HCT116 (cell line): ENCODE data around the gene ZC3H8. TPM values are rescaled to one million over a fixed set of nuclear protein-coding genes. Genes with fewer than 3 reads are reported as not detected.

Source experiments
- ATAC-seq: fragments of 200-7000 bp; cut with Tn5 transposase; 2 replicates; pipeline ENCODE4 v1.9.1; 2020; ENCODE audit warnings: mild to moderate bottlenecking, moderate library complexity
- BruUV-seq: library from RNA; stranded (reverse); fragments of 400-500 nt; replicated peaks from 2 replicates; lab custom pipeline; 2021; lab: Mats Ljungman, UMichigan
- CTCF ChIA-PET: fragments of 300-600 bp; sonication (Branson Sonifier 250); formaldehyde crosslinking; loops from one replicate; lab custom pipeline; 2021; ENCODE audit warnings: antibody characterized with exemption; lab: Charles Lee
- POLR2A ChIA-PET: fragments of 300-600, 350-600 bp; sonication (Branson Sonifier 250); formaldehyde crosslinking; loops from one replicate; lab custom pipeline; 2021; ENCODE audit warnings: antibody characterized with exemption; lab: Charles Lee
- RAD21 ChIA-PET, 2 experiments: fragments of 300-600 bp; sonication (Branson Sonifier 250); formaldehyde crosslinking; loops; one replicate each; lab custom pipeline; 2023; ENCODE audit warnings: low total read pairs in 2 of 2; ENCODE audit not compliant: uncharacterized antibody in 2 of 2, unreplicated experiment in 2 of 2, low non-redundant PET in 1 of 2; lab: Charles Lee
- DNase-seq: peaks from one replicate; pipeline ENCODE4 v3.0.0-alpha.2; 2010; ENCODE audit warnings: low read depth, low spot score
- H2AFZ ChIP-seq: fragments of 200-600 bp; shearing (Covaris generic), sonication (generic); 2 replicates; pipeline ENCODE4 v1.6.1; 2017; ENCODE audit warnings: low read depth, mixed run types, mixed read lengths, antibody characterized with exemption, low read length; ENCODE audit not compliant: poor library complexity, severe bottlenecking
- H3K27ac ChIP-seq: 2 replicates; pipeline ENCODE4 v1.5.1; 2012; ENCODE audit warnings: low read depth, low read length
- H3K27me3 ChIP-seq: fragments of 200-600 bp; sonication (generic); 2 replicates; pipeline ENCODE4 v1.6.1; 2016; ENCODE audit warnings: mixed run types, low read length, mixed read lengths; ENCODE audit not compliant: insufficient read depth
- H3K36me3 ChIP-seq, 2 experiments: fragments of 200-500 bp in 1 of 2; fragments of 200-600 bp in 1 of 2; sonication (Bioruptor generic) in 1 of 2; sonication (generic) in 1 of 2; 2 replicates each; pipeline versions ENCODE4 v1.5.1 to v1.6.1; 2014 to 2016; ENCODE audit warnings: low read length in 2 of 2, inconsistent platforms in 1 of 2, mixed read lengths in 1 of 2, mixed run types in 1 of 2; ENCODE audit not compliant: insufficient read depth in 2 of 2, control insufficient read depth in 1 of 2
- H3K4me1 ChIP-seq, 2 experiments: fragments of 200-600 bp in 1 of 2; sonication (generic) in 1 of 2; 2 replicates each; pipeline versions ENCODE4 v1.5.1 to v1.6.1; 2012 to 2017; ENCODE audit warnings: low read length in 2 of 2, inconsistent platforms in 1 of 2, mild to moderate bottlenecking in 1 of 2, mixed read lengths in 1 of 2, mixed run types in 1 of 2, moderate library complexity in 1 of 2; ENCODE audit not compliant: insufficient read depth in 2 of 2, control insufficient read depth in 1 of 2
- H3K4me2 ChIP-seq: fragments of 200-600 bp; sonication (generic); 2 replicates; pipeline ENCODE4 v1.6.1; 2017; ENCODE audit warnings: mixed run types, low read length, mixed read lengths
- H3K4me3 ChIP-seq, 2 experiments: fragments of 200-600 bp in 1 of 2; sonication (generic) in 1 of 2; replicated peaks in 1 of 2; 2 replicates each; pipeline ENCODE4 v1.5.1; 2011 to 2016; ENCODE audit warnings: low read length in 2 of 2, control low read depth in 1 of 2, low read depth in 1 of 2, mild to moderate bottlenecking in 1 of 2, mixed read lengths in 1 of 2, mixed run types in 1 of 2
- H3K79me2 ChIP-seq: fragments of 200-600 bp; sonication (generic); 2 replicates; pipeline ENCODE4 v1.6.1; 2017; ENCODE audit warnings: mild to moderate bottlenecking, mixed run types, low read length, moderate library complexity, mixed read lengths; ENCODE audit not compliant: insufficient read depth
- H3K9ac ChIP-seq: fragments of 200-600 bp; sonication (generic); 2 replicates; pipeline ENCODE4 v1.6.1; 2016; ENCODE audit warnings: low read length, mixed read lengths
- H3K9me2 ChIP-seq: fragments of 200-600 bp; sonication (generic), shearing (Covaris generic); 2 replicates; pipeline ENCODE4 v1.6.1; 2017; ENCODE audit warnings: mixed run types, mild to moderate bottlenecking, moderate library complexity; ENCODE audit not compliant: insufficient read depth
- H3K9me3 ChIP-seq, 2 experiments: fragments of 200-500 bp in 1 of 2; fragments of 200-600 bp in 1 of 2; sonication (Bioruptor generic) in 1 of 2; sonication (generic) in 1 of 2; 2 replicates each; pipeline ENCODE4 v1.6.1; 2014 to 2017; ENCODE audit warnings: low read length in 2 of 2, mixed read lengths in 2 of 2, inconsistent platforms in 1 of 2, low read depth in 1 of 2, mild to moderate bottlenecking in 1 of 2, mixed run types in 1 of 2, moderate library complexity in 1 of 2; ENCODE audit not compliant: control insufficient read depth in 1 of 2, insufficient read depth in 1 of 2
- H4K20me1 ChIP-seq: fragments of 200-600 bp; sonication (generic), shearing (Covaris generic); 2 replicates; pipeline ENCODE4 v1.6.1; 2017; ENCODE audit warnings: mixed run types, mild to moderate bottlenecking, moderate library complexity; ENCODE audit not compliant: insufficient read depth
- CBX3 ChIP-seq: IDR thresholded peaks from 2 replicates; pipeline ENCODE4 v1.6.1; 2012; ENCODE audit warnings: low read depth
- CEBPB ChIP-seq: IDR thresholded peaks from 2 replicates; pipeline ENCODE4 v1.6.1; 2012; ENCODE audit warnings: low read depth
- EGR1 ChIP-seq: IDR thresholded peaks from 2 replicates; pipeline ENCODE4 v1.6.1; 2012; ENCODE audit warnings: low read depth
- ELF1 ChIP-seq: IDR thresholded peaks from 2 replicates; pipeline ENCODE4 v1.6.1; 2012; ENCODE audit warnings: low read depth, borderline replicate concordance
- EZH2 ChIP-seq: fragments of 200-600 bp; sonication (generic); IDR thresholded peaks from 2 replicates; pipeline ENCODE4 v1.6.1; 2017; ENCODE audit warnings: antibody characterized with exemption, mixed run types
- EZH2phosphoT487 ChIP-seq: fragments of 200-600 bp; IDR thresholded peaks from 2 replicates; pipeline ENCODE4 v1.6.1; 2018; ENCODE audit warnings: antibody characterized with exemption, borderline replicate concordance
- POLR2AphosphoS5 ChIP-seq: IDR thresholded peaks from 2 replicates; pipeline ENCODE4 v1.6.1; 2011; ENCODE audit warnings: mild to moderate bottlenecking, low read depth, low read length, moderate library complexity
- SIN3A ChIP-seq: IDR thresholded peaks from 2 replicates; pipeline ENCODE4 v1.6.1; 2012; ENCODE audit warnings: low read depth
- SP1 ChIP-seq: IDR thresholded peaks from 2 replicates; pipeline ENCODE4 v1.6.1; 2012; ENCODE audit warnings: low read depth
- TCF7L2 ChIP-seq: IDR thresholded peaks from 2 replicates; pipeline ENCODE4 v1.7.0; 2011; ENCODE audit warnings: borderline replicate concordance, inconsistent platforms; ENCODE audit not compliant: insufficient read depth, insufficient read length; ENCODE audit errors: extremely low read depth
- YY1 ChIP-seq: IDR thresholded peaks from 2 replicates; pipeline ENCODE4 v1.6.1; 2011; ENCODE audit warnings: low read length, low read depth, moderate library complexity, mild to moderate bottlenecking; ENCODE audit not compliant: insufficient replicate concordance; ENCODE audit errors: extremely low read depth
- ZFX ChIP-seq: fragments of 450-650 bp; IDR thresholded peaks from 2 replicates; pipeline ENCODE4 v1.6.1; 2017
- intact Hi-C: fragments of 100-400 bp; cut with micrococcal nuclease; formaldehyde crosslinking; loops from 2 replicates; pipeline ENCODE4 v1.10.0; 2022
- total RNA-seq: library from RNA; stranded (reverse); gene quantifications from one replicate; pipeline ENCODE4 v1.2.1, GENCODE V29; 2021; ENCODE audit not compliant: unreplicated experiment
- TF ChIP-seq, protein P1 (sequence below): IDR thresholded peaks from 2 replicates; pipeline ENCODE4 v1.6.1; 2011; ENCODE audit warnings: mild to moderate bottlenecking, low read length, moderate library complexity; ENCODE audit not compliant: insufficient replicate concordance; ENCODE audit errors: extremely low read depth
- TF ChIP-seq, protein P2 (sequence below): IDR thresholded peaks from 2 replicates; pipeline ENCODE4 v1.6.1; 2012

Gene ZC3H8
- total RNA-seq, 1 experiment from 2014 or later = 13.4 TPM

DNA sequence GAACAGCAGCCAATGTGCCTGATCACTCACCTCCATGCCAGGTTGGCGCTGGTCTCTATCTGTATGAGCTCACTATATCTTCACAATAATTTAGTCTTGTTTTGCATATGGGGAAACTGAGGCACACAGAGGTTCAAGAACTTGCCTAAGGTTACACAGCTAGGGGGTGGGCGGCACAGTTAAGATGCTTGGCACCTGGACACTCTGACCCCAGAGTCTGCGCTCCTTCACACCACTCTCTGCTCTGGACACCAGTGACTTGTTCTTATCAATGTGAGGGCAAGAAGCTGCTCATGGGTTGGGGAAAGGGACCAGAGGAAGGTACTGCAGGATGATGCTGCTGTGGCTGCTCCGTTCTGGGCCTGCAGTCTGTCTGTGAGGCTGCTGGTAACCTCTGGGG lies 89.5 kb downstream of the ZC3H8 start:
- POLR2A ChIA-PET = no interaction called here
- TF ChIP-seq EZH2 (no peak), EZH2phosphoT487 (no peak), EGR1 (no peak), TCF7L2 (no peak), CBX3 (no peak), ELF1 (no peak), YY1 (no peak), ZFX (no peak), CEBPB (no peak), SP1 (no peak), POLR2AphosphoS5 (no peak), SIN3A (no peak)
- TF ChIP-seq, protein P1, sequence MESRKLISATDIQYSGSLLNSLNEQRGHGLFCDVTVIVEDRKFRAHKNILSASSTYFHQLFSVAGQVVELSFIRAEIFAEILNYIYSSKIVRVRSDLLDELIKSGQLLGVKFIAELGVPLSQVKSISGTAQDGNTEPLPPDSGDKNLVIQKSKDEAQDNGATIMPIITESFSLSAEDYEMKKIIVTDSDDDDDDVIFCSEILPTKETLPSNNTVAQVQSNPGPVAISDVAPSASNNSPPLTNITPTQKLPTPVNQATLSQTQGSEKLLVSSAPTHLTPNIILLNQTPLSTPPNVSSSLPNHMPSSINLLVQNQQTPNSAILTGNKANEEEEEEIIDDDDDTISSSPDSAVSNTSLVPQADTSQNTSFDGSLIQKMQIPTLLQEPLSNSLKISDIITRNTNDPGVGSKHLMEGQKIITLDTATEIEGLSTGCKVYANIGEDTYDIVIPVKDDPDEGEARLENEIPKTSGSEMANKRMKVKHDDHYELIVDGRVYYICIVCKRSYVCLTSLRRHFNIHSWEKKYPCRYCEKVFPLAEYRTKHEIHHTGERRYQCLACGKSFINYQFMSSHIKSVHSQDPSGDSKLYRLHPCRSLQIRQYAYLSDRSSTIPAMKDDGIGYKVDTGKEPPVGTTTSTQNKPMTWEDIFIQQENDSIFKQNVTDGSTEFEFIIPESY = no peak
- TF ChIP-seq, protein P2, sequence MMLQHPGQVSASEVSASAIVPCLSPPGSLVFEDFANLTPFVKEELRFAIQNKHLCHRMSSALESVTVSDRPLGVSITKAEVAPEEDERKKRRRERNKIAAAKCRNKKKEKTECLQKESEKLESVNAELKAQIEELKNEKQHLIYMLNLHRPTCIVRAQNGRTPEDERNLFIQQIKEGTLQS = no peak
- Histone ChIP-seq H3K9ac (no peak overlapping the region), H3K79me2 (no peaks in the 10 kb centered on the region), H3K27me3 (no peaks in the 10 kb centered on the region), H2AFZ (no peak overlapping the region), H3K36me3 (no peaks in the 10 kb centered on the region), H4K20me1 (no peaks in the 10 kb centered on the region), H3K9me3 (no peaks in the 10 kb centered on the region), H3K27ac (no peak overlapping the region), H3K4me2 (no peak overlapping the region), H3K4me1 (no peaks in the 10 kb centered on the region), H3K9me2 (no peaks in the 10 kb centered on the region), H3K4me3 (no peak overlapping the region)
- no TSS peak for BruUV-seq
- CTCF ChIA-PET = no interaction called here
- intact Hi-C loops = no loop called here
- ATAC-seq (no peak), DNase-seq (no peak)
- RAD21 ChIA-PET = no interaction called here
